ENCODE results near the gene PDZK1.

DNA sequence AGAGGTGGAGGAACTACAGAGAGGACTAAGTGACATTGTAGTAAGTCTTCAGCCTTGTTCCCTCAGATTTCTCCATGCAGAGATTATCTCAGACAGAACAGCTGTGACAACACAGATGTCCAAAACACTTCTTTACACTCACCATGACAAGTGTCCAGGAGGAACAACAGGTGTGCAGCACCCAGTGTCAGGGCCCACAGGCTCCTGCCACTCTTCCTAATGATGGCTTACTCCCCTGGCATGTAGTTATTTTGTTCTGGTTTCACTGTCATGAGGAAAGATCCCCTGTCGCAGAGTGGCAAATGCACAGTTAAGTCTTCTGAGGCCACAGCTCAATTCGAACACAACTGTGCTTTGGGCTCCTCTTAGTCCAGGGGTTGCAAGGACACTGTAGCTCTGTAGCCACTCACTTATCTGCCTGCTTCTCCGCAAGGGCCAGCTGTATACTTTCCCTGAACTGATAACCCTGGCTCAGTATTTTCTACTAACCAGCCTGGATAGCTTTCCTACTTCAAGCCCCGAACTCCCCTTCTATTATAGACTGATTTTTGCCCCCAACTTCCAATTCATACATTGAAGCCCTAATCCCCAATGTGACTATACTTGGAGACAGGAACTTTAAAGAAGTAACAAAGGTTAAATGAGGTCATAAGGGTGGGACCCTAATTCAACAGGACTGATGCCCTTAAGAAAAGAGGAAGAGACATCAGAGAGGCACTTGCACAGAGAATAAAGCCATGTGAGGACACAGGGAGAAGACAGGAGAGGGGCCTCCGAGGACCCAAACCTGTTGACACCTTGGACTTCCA lies 11.1 kb downstream of the PDZK1 start:
- no peak for TF ChIP-seq POLR2A (IDR thresholded peaks at IDR 0.05; ENCODE audit: low read depth, low read length)
- TF ChIP-seq POLR2AphosphoS5 (IDR thresholded peaks at IDR 0.05; ENCODE audit: low read depth, low read length): no peak
- TF ChIP-seq POU2F2 (IDR thresholded peaks at IDR 0.05; ENCODE audit: low read depth, low read length): no peak

Measured in GM12891 (cell line).